Cardiac fibroblast (primary cell): Measurements from ENCODE around the gene RASSF1.

Experiments
- DNase-seq, 2 donors: peaks; one replicate each; pipeline versions ENCODE4 v3.0.0 to v3.0.0-alpha.2; 2010; ENCODE audit warnings: low read depth in 2 of 2
- H3K4me3 ChIP-seq, 2 donors: replicated peaks in 1 of 2; 1 replicate in 1 of 2; 2 replicates in 1 of 2; pipeline ENCODE4 v1.5.1; 2011; ENCODE audit warnings: low read depth in 2 of 2, low read length in 2 of 2, mild to moderate bottlenecking in 2 of 2, moderate library complexity in 1 of 2
- TF ChIP-seq, protein P1 (sequence below): IDR thresholded peaks from one replicate; pipeline ENCODE4 v1.5.1; 2011; ENCODE audit warnings: low read depth, mild to moderate bottlenecking, low read length, inconsistent platforms

The RASSF1 gene

DNA sequence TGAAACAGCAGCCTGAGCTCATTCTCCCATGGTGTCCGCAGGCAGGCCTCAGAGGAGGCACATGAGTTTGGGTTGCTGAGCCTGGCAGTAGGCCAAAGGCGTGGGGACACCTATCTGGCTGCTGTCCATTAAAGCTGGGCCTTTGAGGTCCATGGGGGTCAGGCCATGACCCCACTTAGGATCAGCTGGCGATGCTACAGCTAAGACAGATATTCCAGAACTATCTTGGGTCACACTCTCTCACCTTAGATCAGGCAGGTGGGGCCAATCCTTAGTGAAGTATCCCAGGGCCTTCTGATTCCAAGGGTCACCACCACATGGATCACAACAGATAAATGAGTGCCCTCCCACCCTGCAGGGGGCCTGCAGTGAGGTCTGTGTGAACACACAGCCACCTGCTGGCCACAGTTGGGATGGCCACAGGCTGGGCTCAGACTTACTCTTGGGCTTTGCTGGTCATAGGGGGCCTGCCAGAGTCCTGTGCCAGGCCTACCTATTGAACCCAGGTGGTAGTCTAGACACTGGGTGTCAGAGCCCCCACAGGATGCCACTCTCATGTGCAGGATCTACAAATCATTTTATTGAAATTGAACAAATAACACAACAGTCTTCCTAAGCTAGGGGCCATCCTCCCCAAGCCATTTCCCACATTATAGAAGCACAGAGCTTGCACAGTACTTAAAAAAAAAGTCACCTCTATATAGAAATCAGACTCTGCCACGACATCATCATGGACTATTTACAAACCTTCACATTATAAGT, 16.1 kb downstream of the RASSF1 start:
- peak; percentile 67 to 72 for DNase-seq
- TF ChIP-seq, protein P1, sequence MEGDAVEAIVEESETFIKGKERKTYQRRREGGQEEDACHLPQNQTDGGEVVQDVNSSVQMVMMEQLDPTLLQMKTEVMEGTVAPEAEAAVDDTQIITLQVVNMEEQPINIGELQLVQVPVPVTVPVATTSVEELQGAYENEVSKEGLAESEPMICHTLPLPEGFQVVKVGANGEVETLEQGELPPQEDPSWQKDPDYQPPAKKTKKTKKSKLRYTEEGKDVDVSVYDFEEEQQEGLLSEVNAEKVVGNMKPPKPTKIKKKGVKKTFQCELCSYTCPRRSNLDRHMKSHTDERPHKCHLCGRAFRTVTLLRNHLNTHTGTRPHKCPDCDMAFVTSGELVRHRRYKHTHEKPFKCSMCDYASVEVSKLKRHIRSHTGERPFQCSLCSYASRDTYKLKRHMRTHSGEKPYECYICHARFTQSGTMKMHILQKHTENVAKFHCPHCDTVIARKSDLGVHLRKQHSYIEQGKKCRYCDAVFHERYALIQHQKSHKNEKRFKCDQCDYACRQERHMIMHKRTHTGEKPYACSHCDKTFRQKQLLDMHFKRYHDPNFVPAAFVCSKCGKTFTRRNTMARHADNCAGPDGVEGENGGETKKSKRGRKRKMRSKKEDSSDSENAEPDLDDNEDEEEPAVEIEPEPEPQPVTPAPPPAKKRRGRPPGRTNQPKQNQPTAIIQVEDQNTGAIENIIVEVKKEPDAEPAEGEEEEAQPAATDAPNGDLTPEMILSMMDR, result peak; percentile 94
- H3K4me3 ChIP-seq, result no peak overlapping the region

DNA sequence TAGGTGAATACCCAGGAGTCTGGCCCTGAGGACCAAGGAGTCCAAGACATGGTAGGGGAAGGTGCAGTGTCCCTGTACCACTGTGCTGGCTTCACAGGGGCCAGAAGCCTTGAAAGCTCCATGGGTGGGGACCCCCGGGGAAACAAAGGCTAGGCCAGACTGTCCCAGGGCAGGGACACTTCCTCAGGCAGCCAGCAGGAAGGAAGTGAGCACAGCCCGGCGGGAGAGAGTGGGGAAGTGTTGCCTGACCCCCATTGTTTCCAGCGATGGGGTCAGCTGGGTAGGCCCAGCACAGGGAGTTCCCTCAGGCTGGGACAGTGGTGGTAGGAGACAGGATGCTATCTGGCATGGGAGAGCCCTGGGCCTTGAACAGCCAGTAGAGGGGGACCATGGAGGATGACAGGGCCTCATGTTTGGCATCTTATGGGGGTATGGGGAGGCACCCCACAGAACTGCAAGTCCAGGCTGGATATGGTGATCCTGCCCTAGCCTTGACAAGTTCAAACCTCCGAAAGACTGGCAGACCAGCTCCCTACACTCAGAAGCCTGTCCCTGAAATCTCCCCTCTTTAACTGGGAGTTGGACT, 16.9 kb downstream of the RASSF1 start:
- H3K4me3 ChIP-seq, result no peak overlapping the region
- TF ChIP-seq, protein P1, result peak; percentile 9
- peak; percentile 23 to 38 for DNase-seq

DNA sequence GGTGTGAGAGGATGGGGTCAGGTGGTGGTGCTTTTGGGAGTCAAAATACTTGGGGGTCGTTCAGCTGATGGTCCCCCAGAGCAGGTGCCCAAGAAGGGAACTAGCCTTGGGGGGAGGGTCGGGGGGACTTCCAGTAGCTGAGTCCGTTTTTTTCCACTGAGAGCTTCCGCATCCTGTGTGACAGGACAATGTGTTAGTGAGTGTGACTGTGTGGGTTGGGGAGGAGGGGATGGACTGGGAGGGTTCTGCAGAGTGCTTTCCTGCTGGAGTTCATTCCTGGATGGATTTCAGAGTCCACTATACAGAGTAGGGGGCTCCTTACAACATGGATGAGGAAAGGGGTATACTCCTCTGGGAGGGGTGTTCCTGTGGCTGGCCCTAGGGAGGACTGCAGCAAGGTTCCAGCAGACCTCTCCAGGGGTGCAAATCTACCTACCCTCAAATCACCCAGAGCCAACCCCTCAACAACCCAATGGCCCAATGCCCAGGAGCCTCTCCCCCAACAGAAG, 17.5 kb downstream of the RASSF1 start:
- peak; percentile 45 to 47 for DNase-seq
- no peak overlapping the region for H3K4me3 ChIP-seq
- TF ChIP-seq, protein P1, result no peak

DNA sequence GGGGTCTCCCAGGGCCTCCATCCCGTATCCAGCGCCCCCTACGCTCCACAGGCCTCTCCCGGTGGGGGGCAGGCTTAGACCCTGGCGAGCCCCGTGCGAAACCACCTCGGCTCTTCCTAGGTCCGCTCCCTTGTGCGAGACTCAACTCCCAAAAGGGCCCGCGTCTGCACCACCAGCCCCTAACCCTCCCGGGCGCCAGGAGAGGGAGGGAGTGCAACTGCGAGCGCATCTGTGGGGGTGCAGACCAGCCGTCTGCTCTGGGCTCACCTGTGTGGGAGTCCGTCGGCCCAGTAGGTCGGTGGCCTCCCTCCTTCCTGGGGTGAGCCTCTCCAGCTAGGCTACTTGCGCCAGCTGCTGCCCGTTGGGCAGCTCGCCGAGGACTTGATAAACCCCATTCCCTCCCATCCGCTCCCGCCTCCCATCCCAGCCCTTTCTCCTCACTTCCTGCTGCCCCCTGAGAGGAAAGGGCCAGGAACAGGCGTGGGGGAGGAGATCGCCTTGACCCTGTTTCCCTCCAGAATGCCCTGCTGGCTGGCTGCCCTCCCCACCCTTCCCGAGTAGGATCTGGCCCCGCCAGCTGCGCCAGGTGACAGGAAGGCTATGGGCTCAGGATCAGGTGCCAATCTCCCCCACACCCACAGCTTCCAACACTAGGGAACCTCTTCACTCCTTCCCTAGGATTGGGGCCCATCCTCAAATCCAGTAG, 18.1 kb downstream of the RASSF1 start, which contains the start of gene HYAL2:
TSS of gene HYAL2 (minus strand) at position 360 of the 706 bp plus-strand sequence. CDS start 2,256 bp downstream, outside the sequence.
- peak; percentile 29 to 76 for DNase-seq
- TF ChIP-seq, protein P1, result no peak
- peak within 1 kb of the TSS; percentile 72 to 74 for H3K4me3 ChIP-seq

DNA sequence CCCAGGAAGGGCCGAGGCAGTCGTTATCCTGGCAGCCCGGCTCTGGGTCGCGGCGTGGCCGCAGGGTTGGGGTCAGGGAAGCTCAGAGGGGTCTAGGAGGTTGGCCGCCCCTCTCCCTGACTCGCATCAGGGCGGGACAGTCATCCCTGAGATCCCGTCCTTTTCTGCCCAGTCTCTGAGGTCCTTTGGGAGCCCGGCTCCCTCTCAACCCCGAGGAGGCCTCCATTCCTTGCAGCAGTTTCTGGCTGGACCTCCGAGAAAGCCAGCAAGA, 18.6 kb downstream of the RASSF1 start:
- peak overlapping the region; percentile 72 to 74 for H3K4me3 ChIP-seq
- TF ChIP-seq, protein P1, result no peak
- DNase-seq, result no peak

DNA sequence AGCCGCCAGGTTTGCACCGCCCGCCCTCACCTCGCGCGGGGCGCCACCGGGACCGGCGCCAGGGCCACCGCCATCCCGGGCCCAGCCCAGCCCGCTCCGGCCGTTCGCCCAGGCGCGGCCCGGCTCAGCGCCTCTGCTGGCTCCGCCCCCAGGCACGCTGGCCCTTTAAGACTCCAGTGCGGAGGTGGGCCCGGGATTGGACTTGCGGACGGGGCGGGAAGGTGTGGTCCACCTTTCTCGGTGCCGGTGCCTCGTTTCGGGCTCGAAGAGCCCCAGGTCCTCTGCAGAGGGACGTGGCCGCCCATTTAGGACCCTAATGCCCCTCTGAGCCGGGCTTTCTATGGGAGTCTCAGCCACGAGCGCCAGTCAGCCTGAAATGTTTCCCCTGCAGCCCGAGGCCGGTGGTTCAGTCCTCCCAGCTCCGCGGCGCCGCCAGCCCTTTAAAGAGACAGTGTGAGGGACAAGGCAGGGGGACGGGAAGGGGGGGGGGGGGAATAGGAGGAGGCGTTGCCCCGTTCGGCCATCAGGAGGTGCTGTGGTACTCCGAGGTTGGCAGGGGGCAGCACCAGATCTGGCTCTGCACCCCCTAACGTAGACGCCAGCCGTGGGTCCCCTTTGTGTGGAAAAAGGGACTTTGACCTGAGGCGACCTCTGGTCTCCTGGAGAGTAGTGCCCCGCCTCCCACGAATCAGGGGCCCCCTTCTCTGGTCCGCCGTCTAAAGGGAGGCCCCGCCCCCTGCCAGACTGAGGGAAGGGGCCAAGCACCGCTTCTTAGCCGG, 19.1 kb downstream of the RASSF1 start:
- H3K4me3 ChIP-seq, result peak overlapping the region; percentile 72 to 74
- peak; percentile 88 to 92 for DNase-seq
- TF ChIP-seq, protein P1, result peak; percentile 47
